ENCODE results near the gene CST1. TPM values are rescaled to one million over a fixed set of nuclear protein-coding genes. Genes with fewer than 3 reads are reported as not detected.
"Not testable (repeated sequence)": the region's sequence is repeated elsewhere in the genome, so short reads cannot be mapped to it uniquely, and the experiment has no call there.

CST1 gene
- total and polyA plus RNA-seq, 4 experiments from 2014 or later = not detected

- Histone ChIP-seq H3K4me3 (ENCODE audit: low read length in 2 of 2) (no peak overlapping the region), H3K9me3 (ENCODE audit: control insufficient read depth in 1 of 2, low read length in 2 of 2) (no peaks in the 10 kb centered on the region), H3K27me3 (ENCODE audit: insufficient read depth, low read length) (no peaks in the 10 kb centered on the region), H3K4me1 (ENCODE audit: insufficient read depth, low read length) (no peaks in the 10 kb centered on the region), H3K36me3 (ENCODE audit: insufficient read depth, low read length) (no peaks in the 10 kb centered on the region), H3K27ac (ENCODE audit: low read depth, low read length) (no peak overlapping the region)
- Mint-ChIP-seq H3K4me3 (no peak overlapping the region), H3K9me3 (peaks cover 0 to 2% (median 0%) of the 10 kb centered on the region in 8 donors), H3K27ac (no peak overlapping the region), H3K36me3 (no peaks in the 10 kb centered on the region), H3K4me1 (no peaks in the 10 kb centered on the region), H3K27me3 (peaks cover 0 to 4% of the 10 kb centered on the region in 2 donors)
- DNase-seq = no peak
- CTCF ChIA-PET (ENCODE audit: partially characterized antibody) = no interaction called here
- intact Hi-C loops (cut with micrococcal nuclease) = no loop called here
- POLR2A ChIA-PET (ENCODE audit: partially characterized antibody) = no interaction called here
Observed at GRCh38 chr20:23725102-23725501, 25.6 kb downstream of the CST1 start.

GRCh38 chr20:23723659-23724307 is 27.0 kb downstream of the CST1 start:
- H3K4me1 ChIP-seq (ENCODE audit: insufficient read depth, low read length); H3K27me3 ChIP-seq (ENCODE audit: insufficient read depth, low read length); H3K36me3 Mint-ChIP-seq; DNase-seq; POLR2A ChIA-PET (ENCODE audit: partially characterized antibody); H3K9me3 ChIP-seq (ENCODE audit: control insufficient read depth in 1 of 2, low read length in 2 of 2); intact Hi-C loops (cut with micrococcal nuclease); H3K27ac Mint-ChIP-seq; H3K27ac ChIP-seq (ENCODE audit: low read depth, low read length); H3K4me1 Mint-ChIP-seq; H3K27me3 Mint-ChIP-seq; H3K4me3 Mint-ChIP-seq; H3K36me3 ChIP-seq (ENCODE audit: insufficient read depth, low read length); H3K9me3 Mint-ChIP-seq; CTCF ChIA-PET (ENCODE audit: partially characterized antibody); H3K4me3 ChIP-seq (ENCODE audit: low read length in 2 of 2): not testable (repeated sequence)

- H3K27ac ChIP-seq (ENCODE audit: low read depth, low read length); H3K4me1 Mint-ChIP-seq; H3K4me3 ChIP-seq (ENCODE audit: low read length in 2 of 2); H3K36me3 Mint-ChIP-seq; H3K36me3 ChIP-seq (ENCODE audit: insufficient read depth, low read length); DNase-seq; H3K4me3 Mint-ChIP-seq; H3K27ac Mint-ChIP-seq; CTCF ChIA-PET (ENCODE audit: partially characterized antibody); POLR2A ChIA-PET (ENCODE audit: partially characterized antibody); H3K27me3 Mint-ChIP-seq; H3K9me3 ChIP-seq (ENCODE audit: control insufficient read depth in 1 of 2, low read length in 2 of 2); H3K4me1 ChIP-seq (ENCODE audit: insufficient read depth, low read length); H3K9me3 Mint-ChIP-seq; intact Hi-C loops (cut with micrococcal nuclease); H3K27me3 ChIP-seq (ENCODE audit: insufficient read depth, low read length): not testable (repeated sequence)
Observed at GRCh38 chr20:23722851-23723250, 27.9 kb downstream of the CST1 start.

GRCh38 chr20:23721962-23722361 is 28.8 kb downstream of the CST1 start:
- Histone ChIP-seq H3K36me3 (ENCODE audit: insufficient read depth, low read length) (no peaks in the 10 kb centered on the region), H3K9me3 (ENCODE audit: control insufficient read depth in 1 of 2, low read length in 2 of 2) (no peaks in the 10 kb centered on the region), H3K4me3 (ENCODE audit: low read length in 2 of 2) (no peak overlapping the region), H3K4me1 (ENCODE audit: insufficient read depth, low read length) (no peaks in the 10 kb centered on the region), H3K27ac (ENCODE audit: low read depth, low read length) (no peak overlapping the region), H3K27me3 (ENCODE audit: insufficient read depth, low read length) (no peaks in the 10 kb centered on the region)
- intact Hi-C loops (cut with micrococcal nuclease) = no loop called here
- Mint-ChIP-seq H3K4me3 (no peak overlapping the region), H3K27ac (no peak overlapping the region), H3K4me1 (no peaks in the 10 kb centered on the region), H3K27me3 (peaks cover 0 to 4% of the 10 kb centered on the region in 2 donors), H3K36me3 (no peaks in the 10 kb centered on the region), H3K9me3 (peaks cover 0 to 8% (median 1%) of the 10 kb centered on the region in 8 donors)
- ChIA-PET CTCF (ENCODE audit: partially characterized antibody) (no interaction called here), POLR2A (ENCODE audit: partially characterized antibody) (no interaction called here)
- DNase-seq = no peak

GRCh38 chr20:23719351-23719750 is 31.4 kb downstream of the CST1 start:
- H3K9me3 ChIP-seq (ENCODE audit: control insufficient read depth in 1 of 2, low read length in 2 of 2); H3K27ac Mint-ChIP-seq; H3K36me3 Mint-ChIP-seq; H3K4me3 Mint-ChIP-seq; DNase-seq; H3K36me3 ChIP-seq (ENCODE audit: insufficient read depth, low read length); CTCF ChIA-PET (ENCODE audit: partially characterized antibody); H3K4me3 ChIP-seq (ENCODE audit: low read length in 2 of 2); H3K4me1 Mint-ChIP-seq; intact Hi-C loops (cut with micrococcal nuclease); H3K4me1 ChIP-seq (ENCODE audit: insufficient read depth, low read length); H3K27ac ChIP-seq (ENCODE audit: low read depth, low read length); H3K27me3 ChIP-seq (ENCODE audit: insufficient read depth, low read length); POLR2A ChIA-PET (ENCODE audit: partially characterized antibody); H3K27me3 Mint-ChIP-seq: not testable (repeated sequence)
- H3K9me3 Mint-ChIP-seq = peaks cover 0 to 16% (median 3%) of the 10 kb centered on the region in 8 donors

- H3K27ac Mint-ChIP-seq; H3K4me3 ChIP-seq (ENCODE audit: low read length in 2 of 2); H3K27ac ChIP-seq (ENCODE audit: low read depth, low read length); H3K4me3 Mint-ChIP-seq; CTCF ChIA-PET (ENCODE audit: partially characterized antibody); H3K36me3 Mint-ChIP-seq; H3K36me3 ChIP-seq (ENCODE audit: insufficient read depth, low read length); DNase-seq; H3K9me3 Mint-ChIP-seq; H3K4me1 Mint-ChIP-seq; intact Hi-C loops (cut with micrococcal nuclease); H3K27me3 ChIP-seq (ENCODE audit: insufficient read depth, low read length); H3K4me1 ChIP-seq (ENCODE audit: insufficient read depth, low read length); POLR2A ChIA-PET (ENCODE audit: partially characterized antibody); H3K9me3 ChIP-seq (ENCODE audit: control insufficient read depth in 1 of 2, low read length in 2 of 2); H3K27me3 Mint-ChIP-seq: not testable (repeated sequence)
Observed at GRCh38 chr20:23711778-23712177, 39.0 kb downstream of the CST1 start.

GRCh38 chr20:23710771-23711170 is 40.0 kb downstream of the CST1 start:
- CTCF ChIA-PET (ENCODE audit: partially characterized antibody) = no interaction called here

GRCh38 chr20:23705895-23706294 is 44.8 kb downstream of the CST1 start:
- CTCF ChIA-PET (ENCODE audit: partially characterized antibody) = no interaction called here

More at GRCh38 chr20:23710771-23711170, 40.0 kb downstream of the CST1 start:
- Mint-ChIP-seq H3K9me3 (peaks cover 0 to 2% (median 0%) of the 10 kb centered on the region in 8 donors), H3K4me1 (no peaks in the 10 kb centered on the region), H3K27me3 (peaks cover 1 to 2% of the 10 kb centered on the region in 2 donors), H3K4me3 (no peak overlapping the region), H3K36me3 (no peaks in the 10 kb centered on the region), H3K27ac (no peak overlapping the region)
- POLR2A ChIA-PET (ENCODE audit: partially characterized antibody) = no interaction called here
- Histone ChIP-seq H3K27me3 (ENCODE audit: insufficient read depth, low read length) (no peaks in the 10 kb centered on the region), H3K4me3 (ENCODE audit: low read length in 2 of 2) (no peak overlapping the region), H3K36me3 (ENCODE audit: insufficient read depth, low read length) (no peaks in the 10 kb centered on the region), H3K9me3 (ENCODE audit: control insufficient read depth in 1 of 2, low read length in 2 of 2) (no peaks in the 10 kb centered on the region), H3K4me1 (ENCODE audit: insufficient read depth, low read length) (no peaks in the 10 kb centered on the region), H3K27ac (ENCODE audit: low read depth, low read length) (no peak overlapping the region)
- no peak for DNase-seq
- intact Hi-C loops (cut with micrococcal nuclease) = no loop called here

More at GRCh38 chr20:23705895-23706294, 44.8 kb downstream of the CST1 start:
- H3K27ac ChIP-seq (ENCODE audit: low read depth, low read length) = no peak overlapping the region
- H3K4me1 Mint-ChIP-seq = no peaks in the 10 kb centered on the region
- POLR2A ChIA-PET (ENCODE audit: partially characterized antibody) = no interaction called here
- H3K9me3 ChIP-seq (ENCODE audit: control insufficient read depth in 1 of 2, low read length in 2 of 2) = no peaks in the 10 kb centered on the region
- H3K36me3 ChIP-seq (ENCODE audit: insufficient read depth, low read length) = no peaks in the 10 kb centered on the region
- no peak overlapping the region for H3K27ac Mint-ChIP-seq
- no peaks in the 10 kb centered on the region for H3K36me3 Mint-ChIP-seq
- intact Hi-C loops (cut with micrococcal nuclease) = no loop called here
- H3K9me3 Mint-ChIP-seq = peaks cover 0 to 2% (median 0%) of the 10 kb centered on the region in 8 donors
- no peak for DNase-seq
- H3K27me3 Mint-ChIP-seq = peaks cover 3 to 4% of the 10 kb centered on the region in 2 donors
- H3K4me1 ChIP-seq (ENCODE audit: insufficient read depth, low read length) = no peaks in the 10 kb centered on the region
- no peak overlapping the region for H3K4me3 ChIP-seq (ENCODE audit: low read length in 2 of 2)
- no peak overlapping the region for H3K4me3 Mint-ChIP-seq
- H3K27me3 ChIP-seq (ENCODE audit: insufficient read depth, low read length) = no peaks in the 10 kb centered on the region
